Mammary epithelial cell (primary cell): ENCODE data around the gene ADK.

Experiments used
- CTCF ChIP-seq, 2 donors: IDR thresholded peaks in 1 of 2; conservative IDR thresholded peaks in 1 of 2; 2 replicates each; pipeline ENCODE4 v1.5.1; 2011 to 2012; ENCODE audit warnings: inconsistent platforms in 2 of 2, low read length in 2 of 2, mild to moderate bottlenecking in 2 of 2, control low read depth in 1 of 2, low read depth in 1 of 2; ENCODE audit not compliant: insufficient read depth in 1 of 2; ENCODE audit errors: extremely low read depth in 1 of 2
- EZH2 ChIP-seq: IDR thresholded peaks from 2 replicates; pipeline ENCODE4 v1.6.1; 2012; ENCODE audit warnings: low read length, inconsistent platforms, borderline replicate concordance

GRCh38 chr10:74641659-74642058 is 490.6 kb downstream of the ADK start:
- no peak for TF ChIP-seq EZH2
- TF ChIP-seq CTCF (conservative IDR thresholded peaks at IDR 0.05 in 1 of 2, IDR thresholded peaks at IDR 0.05 in 1 of 2; ENCODE audit: extremely low read depth in 1 of 2, insufficient read depth in 1 of 2, low read depth in 1 of 2, low read length in 2 of 2): no peak
